ENCODE results near the gene PPP1R17.

The PPP1R17 gene

GRCh38 chr7:31705377-31705776, 18.4 kb downstream of the PPP1R17 start:
- no peak overlapping the region for H3K4me3 Mint-ChIP-seq

GRCh38 chr7:31707089-31707488, 20.1 kb downstream of the PPP1R17 start:
- TF ChIP-seq CTCF (IDR thresholded peaks at IDR 0.05; ENCODE audit: unreplicated experiment in 3 of 3): no peak
- Mint-ChIP-seq H3K27me3 (ENCODE audit: low read depth) (peaks cover 8% of the 10 kb centered on the region), H3K9me3 (peaks cover 2% of the 10 kb centered on the region), H3K27ac (no peak overlapping the region), H3K4me1 (no peaks in the 10 kb centered on the region), H3K4me3 (no peak overlapping the region), H3K36me3 (ENCODE audit: low read depth) (no peaks in the 10 kb centered on the region)

More at GRCh38 chr7:31705377-31705776, 18.4 kb downstream of the PPP1R17 start:
- no peak for TF ChIP-seq CTCF (IDR thresholded peaks at IDR 0.05; ENCODE audit: unreplicated experiment in 3 of 3)
- H3K36me3 Mint-ChIP-seq (ENCODE audit: low read depth): no peaks in the 10 kb centered on the region
- H3K9me3 Mint-ChIP-seq: no peaks in the 10 kb centered on the region
- peaks cover 8% of the 10 kb centered on the region for H3K27me3 Mint-ChIP-seq (ENCODE audit: low read depth)
- no peaks in the 10 kb centered on the region for H3K4me1 Mint-ChIP-seq
- no peak overlapping the region for H3K27ac Mint-ChIP-seq

- no peak for TF ChIP-seq CTCF (IDR thresholded peaks at IDR 0.05; ENCODE audit: unreplicated experiment in 3 of 3)
- Mint-ChIP-seq H3K4me3 (no peak overlapping the region), H3K4me1 (no peaks in the 10 kb centered on the region), H3K36me3 (ENCODE audit: low read depth) (no peaks in the 10 kb centered on the region), H3K27ac (no peak overlapping the region), H3K9me3 (peaks cover 19% of the 10 kb centered on the region), H3K27me3 (ENCODE audit: low read depth) (peaks cover 13% of the 10 kb centered on the region)
Observed at GRCh38 chr7:31710171-31710570, 23.2 kb downstream of the PPP1R17 start.

GRCh38 chr7:31716355-31716754, 29.3 kb downstream of the PPP1R17 start:
- Mint-ChIP-seq H3K4me1 (no peaks in the 10 kb centered on the region), H3K27me3 (ENCODE audit: low read depth) (peaks cover 5% of the 10 kb centered on the region), H3K27ac (no peak overlapping the region), H3K4me3 (no peak overlapping the region), H3K36me3 (ENCODE audit: low read depth) (no peaks in the 10 kb centered on the region), H3K9me3 (peaks cover 21% of the 10 kb centered on the region)
- TF ChIP-seq CTCF (IDR thresholded peaks at IDR 0.05; ENCODE audit: unreplicated experiment in 3 of 3): no peak

- H3K9me3 Mint-ChIP-seq: peaks cover 3% of the 10 kb centered on the region
- H3K4me1 Mint-ChIP-seq: no peaks in the 10 kb centered on the region
- TF ChIP-seq CTCF (IDR thresholded peaks at IDR 0.05; ENCODE audit: unreplicated experiment in 3 of 3): no peak
- no peak overlapping the region for H3K27ac Mint-ChIP-seq
- H3K36me3 Mint-ChIP-seq (ENCODE audit: low read depth): no peaks in the 10 kb centered on the region
- no peak overlapping the region for H3K4me3 Mint-ChIP-seq
- no peaks in the 10 kb centered on the region for H3K27me3 Mint-ChIP-seq (ENCODE audit: low read depth)
Observed at GRCh38 chr7:31720366-31720765, 33.4 kb downstream of the PPP1R17 start.

GRCh38 chr7:31724696-31725095, 37.7 kb downstream of the PPP1R17 start:
- Mint-ChIP-seq H3K4me1 (no peaks in the 10 kb centered on the region), H3K36me3 (ENCODE audit: low read depth) (no peaks in the 10 kb centered on the region), H3K27ac (no peak overlapping the region), H3K27me3 (ENCODE audit: low read depth) (no peaks in the 10 kb centered on the region), H3K9me3 (no peaks in the 10 kb centered on the region), H3K4me3 (no peak overlapping the region)
- TF ChIP-seq CTCF (IDR thresholded peaks at IDR 0.05; ENCODE audit: unreplicated experiment in 3 of 3): no peak
